KBM-7 (cell line): ENCODE results near the gene PKDCC.
"Not testable (repeated sequence)": the region's sequence is repeated elsewhere in the genome, so short reads cannot be mapped to it uniquely, and the experiment has no call there.

Experiments
- DNase-seq: peaks from one replicate; pipeline ENCODE4 v3.0.0-alpha.2; 2015
- in situ Hi-C: fragments of 300-500 bp; cut with MboI; formaldehyde crosslinking; loops from 2 replicates; pipeline ENCODE4 v1.14.3; 2020; ENCODE audit warnings: low sequenced_read_pairs, low pct_unique_long_range_greater_than_20kb, mixed read lengths

Gene PKDCC

GRCh38 chr2:42079737-42080287 lies 32.0 kb downstream of the PKDCC start:
- no peak for DNase-seq
- in situ Hi-C loops = loop anchor here (10.0 to 25.0 kb wide), 2 partner anchors 205 to 257 kb away; no protein-coding TSS in a partner anchor

GRCh38 chr2:42081151-42081550 lies 33.3 kb downstream of the PKDCC start:
- DNase-seq = not testable (repeated sequence)
- in situ Hi-C loops = loop anchor here (10.0 to 25.0 kb wide), 2 partner anchors 206 to 256 kb away; no protein-coding TSS in a partner anchor

DNA sequence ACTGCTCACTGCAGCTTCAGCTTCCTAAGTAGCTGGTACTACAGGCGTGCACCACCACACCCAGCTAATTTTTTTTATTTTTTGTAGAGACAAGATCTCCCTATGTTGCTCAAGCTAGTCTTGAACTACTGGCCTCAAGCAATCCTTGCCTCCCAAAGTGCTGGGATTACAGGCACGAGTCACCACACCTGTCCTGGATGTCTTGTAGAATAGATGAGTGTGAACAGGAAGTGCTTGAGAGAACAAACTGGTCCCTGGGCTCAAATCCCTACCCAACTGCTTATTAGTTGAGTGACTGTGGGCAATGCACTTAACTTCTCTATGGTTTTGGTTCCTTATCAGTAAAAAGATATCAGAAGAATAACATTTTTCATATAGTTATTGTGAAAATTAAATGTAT lies 34.2 kb downstream of the PKDCC start:
- in situ Hi-C loops = loop anchor here (10.0 to 25.0 kb wide), 2 partner anchors 207 to 255 kb away; no protein-coding TSS in a partner anchor
- DNase-seq = no peak

DNA sequence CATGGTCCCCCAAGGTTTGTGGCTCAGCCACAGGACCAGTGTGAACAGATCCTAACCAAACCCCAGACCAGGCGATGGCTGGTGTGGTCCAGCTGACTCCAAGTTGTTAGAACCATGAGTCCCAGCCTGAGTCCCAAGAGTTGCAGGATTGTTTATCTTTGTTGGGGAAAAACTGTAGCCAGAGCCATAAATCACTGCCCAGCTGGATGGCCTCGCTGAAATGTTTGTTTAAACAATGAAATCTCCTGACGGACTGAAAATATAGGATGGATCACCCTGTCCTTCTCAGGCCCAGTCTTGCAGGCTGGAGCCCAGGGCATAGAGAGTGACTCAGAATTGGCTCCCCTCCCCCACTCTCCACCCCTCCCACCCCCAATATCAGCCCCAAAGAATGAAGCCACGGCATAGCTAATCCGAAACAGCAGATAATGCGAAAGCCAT lies 36.4 kb downstream of the PKDCC start:
- no peak for DNase-seq

GRCh38 chr2:42085070-42085469 lies 37.2 kb downstream of the PKDCC start:
- DNase-seq = not testable (repeated sequence)
- in situ Hi-C loops = loop anchor here (10.0 to 25.0 kb wide), 2 partner anchors 210 to 252 kb away; no protein-coding TSS in a partner anchor

More for the DNA sequence above, 36.4 kb downstream of the PKDCC start:
- in situ Hi-C loops = loop anchor here (10.0 to 25.0 kb wide), 2 partner anchors 209 to 253 kb away; no protein-coding TSS in a partner anchor

GRCh38 chr2:42085706-42086487 lies 38.1 kb downstream of the PKDCC start:
- no peak for DNase-seq
- in situ Hi-C loops = loop anchor here (10.0 to 25.0 kb wide), 2 partner anchors 211 to 251 kb away; no protein-coding TSS in a partner anchor

- in situ Hi-C loops = loop anchor here (10.0 to 25.0 kb wide), 2 partner anchors 212 to 251 kb away; no protein-coding TSS in a partner anchor
- DNase-seq = peak; percentile 83
Measured at GRCh38 chr2:42086500-42086953, 38.7 kb downstream of the PKDCC start.

DNA sequence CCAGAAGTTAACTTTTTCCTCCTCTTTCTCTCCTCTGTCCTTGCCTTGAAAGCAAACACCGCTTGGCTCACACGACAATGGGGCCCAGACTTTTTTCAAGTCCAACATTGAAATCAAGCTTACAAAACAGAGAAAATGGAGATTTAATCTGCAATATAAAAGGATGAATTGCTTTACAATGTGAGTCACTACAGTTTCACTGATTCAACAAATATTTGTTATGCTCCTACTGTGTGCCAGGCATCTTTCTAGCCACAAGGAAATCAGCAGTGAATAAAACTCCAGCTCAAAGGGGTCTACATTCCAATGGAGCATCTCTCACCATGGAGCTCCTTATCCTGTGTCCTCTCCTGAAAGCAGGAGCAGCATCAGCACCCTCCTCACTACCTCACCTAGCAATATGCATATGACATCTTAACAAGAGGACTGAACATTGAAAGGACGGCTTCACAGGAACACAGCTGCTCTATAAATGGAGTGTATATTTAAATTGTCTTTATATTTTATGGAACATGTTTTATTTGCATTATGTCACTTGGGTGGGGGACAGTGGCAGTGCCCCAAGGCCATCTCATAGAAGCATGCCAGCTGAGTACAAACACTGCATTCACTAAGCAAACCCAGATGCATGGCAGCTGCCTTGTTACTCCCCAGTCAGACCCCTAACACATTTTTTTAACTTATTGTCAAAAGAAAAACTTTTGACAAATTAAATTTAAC lies 39.5 kb downstream of the PKDCC start:
- in situ Hi-C loops = loop anchor here (10.0 to 25.0 kb wide), 2 partner anchors 212 to 250 kb away; no protein-coding TSS in a partner anchor

DNA sequence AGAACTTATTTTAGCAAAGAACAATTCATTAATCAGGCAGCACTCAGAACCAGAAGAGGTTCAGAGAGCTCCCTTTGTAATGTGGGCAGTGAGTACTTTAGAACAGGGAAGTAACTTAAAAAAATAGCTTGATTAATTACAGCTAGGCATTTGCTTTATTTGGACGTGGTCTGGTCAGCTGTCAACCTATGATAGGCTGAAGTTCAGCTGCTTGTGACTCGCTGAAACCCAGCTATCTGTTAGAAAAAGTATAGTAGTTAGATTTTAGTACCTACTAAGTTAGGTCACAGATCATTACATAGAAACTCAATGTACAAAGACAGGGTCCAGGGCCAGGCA lies 40.0 kb downstream of the PKDCC start:
- in situ Hi-C loops = loop anchor here (10.0 to 25.0 kb wide), 2 partner anchors 213 to 249 kb away; no protein-coding TSS in a partner anchor
- DNase-seq = no peak

More for the DNA sequence above, 39.5 kb downstream of the PKDCC start:
- DNase-seq = no peak

DNA sequence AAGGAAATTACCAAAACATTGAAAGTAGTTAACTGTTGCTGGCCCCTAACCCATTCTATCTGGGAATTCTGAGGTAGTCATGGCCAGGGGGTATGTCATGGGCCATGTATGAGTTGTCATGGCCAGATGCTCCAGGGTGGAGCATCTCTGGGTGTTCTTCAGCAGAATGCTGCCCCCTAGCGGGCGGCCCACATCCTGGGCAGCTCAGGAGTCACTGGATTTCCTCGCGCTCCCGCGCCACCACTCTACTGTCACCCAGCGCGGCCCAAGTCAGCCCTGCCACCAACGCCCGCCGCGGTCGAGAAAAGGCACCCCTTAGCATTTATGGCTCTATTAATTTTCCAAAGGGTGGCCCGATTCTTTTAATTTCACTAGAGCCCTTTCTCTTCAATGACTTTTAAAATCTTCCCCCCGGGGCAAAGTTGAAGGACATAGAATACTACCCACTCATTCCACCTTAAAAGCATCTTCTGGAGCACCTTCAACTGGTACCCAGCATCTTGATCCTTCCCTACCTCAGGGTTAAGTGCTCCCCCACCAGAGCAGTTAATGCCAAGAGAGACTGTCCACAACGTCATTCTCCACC lies 41.6 kb downstream of the PKDCC start:
- in situ Hi-C loops = loop anchor here (10.0 to 25.0 kb wide), 2 partner anchors 215 to 248 kb away; no protein-coding TSS in a partner anchor
- DNase-seq = peak; percentile 85

DNA sequence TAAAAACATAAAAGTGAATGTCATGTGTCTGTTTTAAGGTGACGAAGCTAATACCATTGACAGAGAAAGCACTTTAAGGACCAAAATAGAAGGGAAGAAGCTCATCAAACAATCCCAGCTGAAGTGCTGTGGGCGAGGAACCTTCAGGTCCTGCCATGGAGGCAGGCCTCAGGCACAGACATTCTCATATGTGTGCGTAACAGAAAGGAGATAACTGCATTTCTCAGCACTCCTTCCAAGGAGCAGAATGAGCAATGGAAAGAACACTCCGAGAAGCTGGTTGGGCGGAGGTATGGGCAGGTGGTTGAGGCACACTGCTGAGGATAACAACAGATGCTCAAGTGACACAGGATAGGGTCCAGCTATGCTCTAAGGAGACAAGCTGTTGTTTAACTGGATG lies 42.4 kb downstream of the PKDCC start:
- in situ Hi-C loops = loop anchor here (25.0 kb wide), 1 partner anchor 247 kb away; no protein-coding TSS in a partner anchor
- DNase-seq = no peak

- in situ Hi-C loops = loop anchor here (25.0 kb wide), 1 partner anchor 246 kb away; no protein-coding TSS in a partner anchor
- DNase-seq = no peak
Measured at GRCh38 chr2:42091671-42092070, 43.9 kb downstream of the PKDCC start.

GRCh38 chr2:42092084-42092996 lies 44.5 kb downstream of the PKDCC start:
- no peak for DNase-seq
- in situ Hi-C loops = loop anchor here (25.0 kb wide), 1 partner anchor 245 kb away; no protein-coding TSS in a partner anchor

DNA sequence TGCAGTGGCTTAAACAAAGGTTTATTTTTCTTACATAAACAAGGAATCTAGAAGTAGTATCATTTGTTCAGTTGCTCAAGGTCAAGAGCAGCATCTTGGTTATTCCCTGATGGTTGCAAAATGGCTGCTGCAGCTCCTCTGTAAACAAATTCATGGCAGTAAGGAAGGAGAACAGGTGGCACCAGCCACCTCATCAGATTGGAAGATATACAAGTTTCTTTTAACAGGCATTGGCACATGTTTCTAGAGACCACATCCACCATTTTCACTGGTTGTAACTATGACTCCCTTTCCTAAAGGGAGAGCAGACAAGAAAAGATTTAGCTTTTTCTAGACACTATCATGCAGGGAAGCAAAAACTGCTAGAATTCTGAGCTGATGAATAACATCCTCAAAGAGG lies 46.3 kb downstream of the PKDCC start:
- in situ Hi-C loops = loop anchor here (25.0 kb wide), 1 partner anchor 243 kb away; no protein-coding TSS in a partner anchor
- DNase-seq = no peak

DNA sequence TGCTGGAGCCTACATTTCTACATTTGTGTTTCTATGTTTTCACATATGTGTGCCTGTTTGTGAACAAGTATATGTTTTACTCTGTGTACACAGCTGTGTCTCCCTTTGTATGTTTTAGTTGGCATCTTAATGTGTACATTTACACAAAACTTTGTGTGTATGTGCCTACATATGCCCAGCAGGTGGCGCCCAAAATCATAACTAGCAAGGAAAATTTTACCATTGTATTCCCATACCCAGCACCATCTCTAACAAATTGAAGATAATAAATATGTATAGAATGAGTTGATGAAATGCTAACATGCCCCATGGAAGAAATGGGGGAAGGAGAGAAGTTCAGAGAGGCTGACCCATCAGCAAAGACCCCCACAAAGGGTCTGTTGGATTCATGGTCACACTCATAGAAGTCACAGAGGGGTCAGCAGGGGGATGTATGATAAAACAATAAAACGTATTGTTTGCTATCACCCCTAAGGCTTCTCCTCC lies 48.1 kb downstream of the PKDCC start:
- in situ Hi-C loops = loop anchor here (25.0 kb wide), 1 partner anchor 241 kb away; no protein-coding TSS in a partner anchor
- DNase-seq = peak; percentile 73

DNA sequence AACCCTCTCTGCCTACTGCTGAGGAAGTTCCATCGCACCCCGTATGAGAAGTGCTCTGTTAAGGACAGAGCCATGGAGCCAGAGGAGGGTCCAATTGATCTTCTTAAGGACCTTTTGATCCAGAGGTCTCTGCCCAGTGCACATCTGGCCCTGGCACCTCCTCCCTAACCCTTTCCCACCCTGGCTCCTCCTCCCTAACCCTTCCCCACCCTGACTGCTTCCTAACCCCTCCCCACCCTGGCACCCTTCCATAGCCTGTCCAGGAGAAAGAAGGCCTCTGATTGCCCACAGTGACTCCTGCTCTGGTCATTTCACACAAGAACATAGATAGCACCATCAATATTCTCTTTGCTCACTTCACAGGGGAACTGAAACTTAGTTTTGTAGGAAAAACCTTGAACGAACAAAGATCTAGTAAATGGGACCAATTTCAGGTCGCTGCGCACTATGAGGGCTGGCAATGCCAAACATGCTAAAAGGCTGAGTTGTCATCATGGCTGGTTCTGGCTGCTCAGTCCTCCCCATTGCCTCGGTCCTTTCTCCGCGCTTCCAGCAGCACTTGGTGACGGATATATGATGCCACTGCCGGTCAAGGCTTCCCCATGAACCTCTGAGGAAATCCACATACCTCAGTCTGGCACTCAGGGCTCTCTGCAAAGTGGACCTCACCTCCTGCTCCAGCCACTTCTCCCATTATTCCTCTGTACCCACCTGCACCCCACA lies 49.2 kb downstream of the PKDCC start:
- DNase-seq = no peak
- in situ Hi-C loops = loop anchor here (25.0 kb wide), 1 partner anchor 240 kb away; no protein-coding TSS in a partner anchor
